Measurements from ENCODE around the gene VPS26B.
A peak's percentile ranks its signal among the peaks of the same experiment; 100 is the strongest.
"Not testable (repeated sequence)": the region's sequence is repeated elsewhere in the genome, so short reads cannot be mapped to it uniquely, and the experiment has no call there.

Gene VPS26B

GRCh38 chr11:134277183-134278001 is 52.9 kb downstream of the VPS26B start:
- Mint-ChIP-seq H3K4me1 (peaks cover 26% of the 10 kb centered on the region), H3K27ac (no peak overlapping the region), H3K27me3 (peaks cover 78% of the 10 kb centered on the region), H3K4me3 (peak overlapping the region; percentile 64), H3K9me3 (peaks cover 3% of the 10 kb centered on the region), H3K36me3 (no peaks in the 10 kb centered on the region)
- no peak for ATAC-seq

DNA sequence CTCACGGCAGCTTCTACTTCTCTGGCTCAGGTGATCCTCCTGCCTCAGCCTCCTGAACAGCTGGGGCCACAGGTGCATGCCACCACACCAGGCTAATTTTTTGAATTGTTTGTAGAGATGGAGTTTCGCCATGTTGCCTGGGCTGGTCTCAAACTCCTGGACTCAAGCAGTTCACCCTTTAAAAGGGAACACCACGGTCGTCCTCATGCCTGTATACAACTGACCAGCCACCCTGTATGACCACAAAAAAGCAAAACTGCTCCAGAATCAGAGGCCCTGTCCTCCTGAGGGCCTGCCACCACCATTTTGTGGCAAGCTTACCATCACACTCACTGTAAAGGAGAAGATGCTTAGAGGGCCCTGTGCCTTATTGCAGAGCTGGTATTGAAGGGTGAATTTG is 53.9 kb downstream of the VPS26B start:
- Mint-ChIP-seq H3K9me3 (peaks cover 3% of the 10 kb centered on the region), H3K36me3 (no peaks in the 10 kb centered on the region), H3K27ac (no peak overlapping the region), H3K4me1 (peaks cover 19% of the 10 kb centered on the region), H3K4me3 (no peak overlapping the region), H3K27me3 (peaks cover 79% of the 10 kb centered on the region)
- no peak for ATAC-seq

- not testable (repeated sequence) for H3K4me3 Mint-ChIP-seq, H3K27ac Mint-ChIP-seq, H3K4me1 Mint-ChIP-seq, H3K36me3 Mint-ChIP-seq, H3K9me3 Mint-ChIP-seq
- peak; percentile 57 for ATAC-seq
- peaks cover 95% of the 10 kb centered on the region for H3K27me3 Mint-ChIP-seq
Observed at GRCh38 chr11:134281635-134282034, 57.2 kb downstream of the VPS26B start.

GRCh38 chr11:134282121-134283045 is 57.9 kb downstream of the VPS26B start:
- peaks cover 3% of the 10 kb centered on the region for H3K9me3 Mint-ChIP-seq

GRCh38 chr11:134283461-134284230 is 59.2 kb downstream of the VPS26B start:
- H3K36me3 Mint-ChIP-seq, result no peaks in the 10 kb centered on the region
- no peak for ATAC-seq
- no peak overlapping the region for H3K27ac Mint-ChIP-seq
- no peaks in the 10 kb centered on the region for H3K4me1 Mint-ChIP-seq
- peaks cover under 1% of the 10 kb centered on the region for H3K9me3 Mint-ChIP-seq
- H3K27me3 Mint-ChIP-seq, result peaks cover 92% of the 10 kb centered on the region
- no peak overlapping the region for H3K4me3 Mint-ChIP-seq

More at GRCh38 chr11:134282121-134283045, 57.9 kb downstream of the VPS26B start:
- Mint-ChIP-seq H3K27ac (no peak overlapping the region), H3K27me3 (peaks cover 95% of the 10 kb centered on the region), H3K4me3 (no peak overlapping the region), H3K36me3 (no peaks in the 10 kb centered on the region), H3K4me1 (peaks cover 2% of the 10 kb centered on the region)
- ATAC-seq, result no peak

GRCh38 chr11:134284349-134284748 is 59.9 kb downstream of the VPS26B start:
- not testable (repeated sequence) for H3K27ac Mint-ChIP-seq, H3K4me3 Mint-ChIP-seq, H3K4me1 Mint-ChIP-seq, H3K36me3 Mint-ChIP-seq, H3K9me3 Mint-ChIP-seq, ATAC-seq
- H3K27me3 Mint-ChIP-seq, result peaks cover 85% of the 10 kb centered on the region

DNA sequence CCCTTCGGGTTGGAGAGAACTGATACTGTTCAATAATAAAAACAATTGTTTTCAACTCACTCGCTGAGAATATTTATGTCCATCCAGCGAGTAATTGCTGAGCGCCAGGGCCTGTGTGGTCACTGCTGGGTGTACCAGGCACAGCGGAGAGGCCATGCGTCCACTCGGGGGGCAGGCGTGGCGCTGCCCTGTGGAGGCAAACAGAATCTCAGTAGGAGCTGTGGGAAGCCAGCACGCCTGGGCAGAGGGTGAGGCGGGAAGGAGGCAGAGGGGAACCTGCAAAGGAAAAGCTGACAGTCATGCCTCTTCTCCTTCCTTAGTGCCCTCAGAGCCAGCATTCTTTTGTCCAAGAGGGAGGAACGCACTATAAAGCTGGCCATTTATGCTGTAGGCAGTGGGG is 63.1 kb downstream of the VPS26B start:
- no peak for ATAC-seq
- no peaks in the 10 kb centered on the region for H3K4me1 Mint-ChIP-seq
- no peaks in the 10 kb centered on the region for H3K36me3 Mint-ChIP-seq
- no peaks in the 10 kb centered on the region for H3K9me3 Mint-ChIP-seq
- H3K4me3 Mint-ChIP-seq, result no peak overlapping the region
- H3K27ac Mint-ChIP-seq, result no peak overlapping the region
- H3K27me3 Mint-ChIP-seq, result peaks cover 69% of the 10 kb centered on the region

GRCh38 chr11:134288486-134288885 is 64.0 kb downstream of the VPS26B start:
- Mint-ChIP-seq H3K4me3 (no peak overlapping the region), H3K4me1 (no peaks in the 10 kb centered on the region), H3K36me3 (no peaks in the 10 kb centered on the region), H3K27ac (no peak overlapping the region), H3K27me3 (peaks cover 59% of the 10 kb centered on the region), H3K9me3 (no peaks in the 10 kb centered on the region)
- ATAC-seq, result no peak

DNA sequence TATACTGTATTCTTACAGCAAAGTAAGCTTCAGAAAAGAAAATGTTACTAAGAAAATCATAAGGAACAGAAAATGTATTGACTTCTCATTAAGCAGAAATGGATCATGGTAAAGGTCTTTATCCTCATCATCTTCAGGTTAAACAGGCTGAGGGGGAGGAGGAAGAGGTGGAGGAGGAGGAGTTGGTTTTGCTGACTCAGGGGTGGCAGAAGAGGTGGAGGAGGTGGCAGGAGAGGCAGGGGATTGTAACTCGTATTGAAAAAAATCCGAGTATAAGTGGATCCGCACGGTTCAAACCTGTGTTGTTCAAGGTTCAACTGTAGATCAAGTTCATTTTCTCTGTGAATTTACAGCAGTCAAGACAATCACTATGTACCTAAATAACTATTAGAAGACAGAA is 64.7 kb downstream of the VPS26B start:
- Mint-ChIP-seq H3K27me3 (peaks cover 53% of the 10 kb centered on the region), H3K4me1 (no peaks in the 10 kb centered on the region), H3K27ac (no peak overlapping the region), H3K9me3 (no peaks in the 10 kb centered on the region), H3K4me3 (no peak overlapping the region), H3K36me3 (no peaks in the 10 kb centered on the region)
- ATAC-seq, result no peak

DNA sequence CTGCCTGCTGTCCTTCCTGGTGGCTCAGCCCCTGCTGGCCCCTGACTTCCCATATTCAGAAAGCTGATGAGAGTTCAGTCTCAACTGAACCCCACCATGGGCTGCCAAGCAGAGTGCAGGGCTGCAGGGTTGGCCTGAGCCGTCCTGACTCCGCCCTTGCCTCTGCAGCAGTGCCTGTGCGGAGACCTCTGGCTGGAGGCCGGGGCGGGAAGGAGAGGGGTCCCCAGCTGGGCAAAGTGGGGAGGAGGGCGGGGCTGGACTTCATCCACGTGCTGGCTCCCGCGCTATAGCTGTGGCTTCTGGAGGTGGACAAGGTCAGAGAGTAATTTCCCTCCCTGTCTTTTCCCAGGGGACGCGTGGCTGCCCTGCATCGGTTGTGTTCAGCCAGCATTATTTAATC is 65.3 kb downstream of the VPS26B start:
- Mint-ChIP-seq H3K36me3 (no peaks in the 10 kb centered on the region), H3K27ac (no peak overlapping the region), H3K4me3 (no peak overlapping the region), H3K27me3 (peaks cover 46% of the 10 kb centered on the region), H3K9me3 (no peaks in the 10 kb centered on the region), H3K4me1 (no peaks in the 10 kb centered on the region)
- ATAC-seq, result no peak

GRCh38 chr11:134290646-134291045 is 66.2 kb downstream of the VPS26B start:
- H3K27me3 Mint-ChIP-seq, result peaks cover 45% of the 10 kb centered on the region
- no peaks in the 10 kb centered on the region for H3K9me3 Mint-ChIP-seq

DNA sequence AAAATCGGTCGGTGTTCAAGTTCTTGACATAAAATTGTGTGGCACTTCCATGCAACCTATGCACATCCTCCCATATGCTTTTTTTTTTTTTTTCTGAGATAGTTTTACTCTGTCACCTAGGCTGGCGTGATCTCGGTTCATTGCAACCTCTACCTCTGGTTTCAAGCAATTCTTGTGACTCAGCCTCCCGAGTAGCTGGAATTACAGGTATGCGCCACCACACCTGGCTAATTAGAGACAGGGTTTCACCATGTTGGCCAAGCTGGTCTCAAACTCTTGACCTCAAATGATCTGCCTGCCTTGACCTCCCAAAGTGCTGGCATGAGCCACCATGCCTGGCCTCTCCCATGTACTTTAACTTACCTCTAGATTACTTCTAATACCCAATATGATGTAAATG is 66.7 kb downstream of the VPS26B start:
- Mint-ChIP-seq H3K36me3 (no peaks in the 10 kb centered on the region), H3K27me3 (peaks cover 42% of the 10 kb centered on the region), H3K27ac (no peak overlapping the region), H3K4me3 (no peak overlapping the region), H3K9me3 (no peaks in the 10 kb centered on the region), H3K4me1 (no peaks in the 10 kb centered on the region)
- ATAC-seq, result no peak

More at GRCh38 chr11:134290646-134291045, 66.2 kb downstream of the VPS26B start:
- no peak overlapping the region for H3K4me3 Mint-ChIP-seq
- no peaks in the 10 kb centered on the region for H3K4me1 Mint-ChIP-seq
- no peaks in the 10 kb centered on the region for H3K36me3 Mint-ChIP-seq
- no peak overlapping the region for H3K27ac Mint-ChIP-seq
- ATAC-seq, result no peak

- no peaks in the 10 kb centered on the region for H3K9me3 Mint-ChIP-seq
- H3K4me3 Mint-ChIP-seq, result no peak overlapping the region
- H3K36me3 Mint-ChIP-seq, result no peaks in the 10 kb centered on the region
- H3K27ac Mint-ChIP-seq, result no peak overlapping the region
- no peaks in the 10 kb centered on the region for H3K4me1 Mint-ChIP-seq
- ATAC-seq, result peak; percentile 18
- H3K27me3 Mint-ChIP-seq, result peaks cover 28% of the 10 kb centered on the region
Observed at GRCh38 chr11:134292661-134293060, 68.2 kb downstream of the VPS26B start.

DNA sequence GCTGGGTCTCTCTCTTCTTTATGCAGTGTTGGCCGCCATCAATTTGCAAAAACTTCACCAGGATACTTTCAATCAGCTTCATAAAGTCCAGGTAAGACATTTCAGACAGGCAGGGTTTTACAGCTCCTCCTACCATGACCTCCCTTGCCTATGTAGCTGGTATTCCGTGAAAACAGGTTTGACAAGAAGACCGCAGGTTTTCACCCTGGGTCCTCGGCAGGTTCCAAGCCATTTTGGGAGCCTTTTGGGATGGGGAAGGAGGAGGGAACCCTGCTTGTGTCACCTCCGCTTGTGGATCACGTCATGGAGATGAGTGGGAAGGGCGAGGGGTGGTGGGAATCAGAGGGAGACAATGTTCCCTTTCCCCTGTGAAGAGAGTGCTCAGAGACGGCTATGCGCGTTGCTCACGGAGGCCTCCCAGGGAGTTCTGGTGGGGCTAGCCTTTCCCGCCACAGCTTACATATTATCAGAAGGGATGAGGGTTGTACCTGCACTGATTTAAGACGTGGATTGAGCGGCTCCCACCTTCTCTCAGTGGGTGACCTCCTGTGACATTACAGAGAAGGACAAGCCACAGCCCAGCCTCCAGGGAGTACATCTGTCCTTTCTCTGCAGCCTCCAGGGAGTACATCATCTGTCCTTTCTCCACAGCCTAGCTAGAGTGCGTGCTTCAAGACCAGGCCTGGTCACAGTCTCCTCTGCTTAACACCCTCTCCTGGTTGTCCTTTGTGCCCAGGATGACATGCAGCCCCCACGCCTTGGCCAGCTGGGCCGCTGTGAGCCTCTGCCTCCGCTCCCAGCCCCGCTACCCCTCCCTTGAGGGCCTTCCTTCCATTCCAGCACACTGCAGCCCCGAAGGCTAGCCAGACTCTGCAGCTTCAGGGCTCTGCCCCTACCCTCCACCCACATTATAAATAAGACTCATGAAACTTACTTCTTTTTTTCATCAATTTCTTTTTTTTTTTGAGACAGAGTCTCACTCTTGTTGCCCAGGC is 68.9 kb downstream of the VPS26B start:
- peak; percentile 32 for ATAC-seq
- Mint-ChIP-seq H3K9me3 (no peaks in the 10 kb centered on the region), H3K36me3 (no peaks in the 10 kb centered on the region), H3K27me3 (peaks cover 20% of the 10 kb centered on the region), H3K4me3 (no peak overlapping the region), H3K4me1 (no peaks in the 10 kb centered on the region), H3K27ac (no peak overlapping the region)
